ENCODE measurements around the gene GBGT1. TPM values are rescaled to one million over a fixed set of nuclear protein-coding genes. Genes with fewer than 3 reads are reported as not detected.

The GBGT1 gene
- total and polyA plus RNA-seq, 2 donors (not counting 1 experiment from before 2014, with no cell fraction given) = 2.6 to 4.1 TPM

GRCh38 chr9:133153227-133154096 is 10.3 kb downstream of the GBGT1 start:
- Histone ChIP-seq H3K4me3 (replicated peaks in 1 of 4; ENCODE audit: control extremely low read depth in 1 of 4, insufficient read depth in 1 of 4, low read depth in 3 of 4, low read length in 4 of 4) (no peak overlapping the region), H3K27ac (ENCODE audit: insufficient read depth, low read length) (no peak overlapping the region), H2AFZ (ENCODE audit: low read length) (no peak overlapping the region), H3K36me3 (ENCODE audit: control insufficient read depth, insufficient read depth, low read length) (no peaks in the 10 kb centered on the region), H3K79me2 (ENCODE audit: control insufficient read depth, insufficient read depth, low read length) (no peaks in the 10 kb centered on the region), H3K9ac (ENCODE audit: insufficient read depth, low read length) (no peak overlapping the region), H3K4me2 (ENCODE audit: extremely low read depth, insufficient read depth, low read length) (no peak overlapping the region), H3K27me3 (ENCODE audit: control insufficient read depth, insufficient read depth, low read length) (no peaks in the 10 kb centered on the region), H4K20me1 (ENCODE audit: control insufficient read depth, extremely low read depth, insufficient read depth, low read length) (no peaks in the 10 kb centered on the region), H3K9me3 (ENCODE audit: control insufficient read depth, insufficient read depth, low read depth, low read length) (no peaks in the 10 kb centered on the region), H3K4me1 (ENCODE audit: control insufficient read depth, extremely low read depth, insufficient read depth, low read length) (no peaks in the 10 kb centered on the region)
- TF ChIP-seq EZH2 (IDR thresholded peaks at IDR 0.05; ENCODE audit: low read length, missing control alignments) = no peak
- TF ChIP-seq CTCF (conservative IDR thresholded peaks at IDR 0.05 in 1 of 2, IDR thresholded peaks at IDR 0.05 in 1 of 2; ENCODE audit: low read depth in 1 of 2, low read length in 2 of 2) = no peak
- DNase-seq (ENCODE audit: low read depth in 2 of 2) = no peak

GRCh38 chr9:133151601-133152525 is 11.9 kb downstream of the GBGT1 start:
- Histone ChIP-seq H2AFZ (ENCODE audit: low read length) (no peak overlapping the region), H3K4me3 (replicated peaks in 1 of 4; ENCODE audit: control extremely low read depth in 1 of 4, insufficient read depth in 1 of 4, low read depth in 3 of 4, low read length in 4 of 4) (no peak overlapping the region), H3K9me3 (ENCODE audit: control insufficient read depth, insufficient read depth, low read depth, low read length) (no peaks in the 10 kb centered on the region), H3K4me1 (ENCODE audit: control insufficient read depth, extremely low read depth, insufficient read depth, low read length) (peaks cover 5% of the 10 kb centered on the region), H3K9ac (ENCODE audit: insufficient read depth, low read length) (no peak overlapping the region), H3K27ac (ENCODE audit: insufficient read depth, low read length) (no peak overlapping the region), H4K20me1 (ENCODE audit: control insufficient read depth, extremely low read depth, insufficient read depth, low read length) (no peaks in the 10 kb centered on the region), H3K36me3 (ENCODE audit: control insufficient read depth, insufficient read depth, low read length) (no peaks in the 10 kb centered on the region), H3K79me2 (ENCODE audit: control insufficient read depth, insufficient read depth, low read length) (no peaks in the 10 kb centered on the region), H3K27me3 (ENCODE audit: control insufficient read depth, insufficient read depth, low read length) (no peaks in the 10 kb centered on the region), H3K4me2 (ENCODE audit: extremely low read depth, insufficient read depth, low read length) (no peak overlapping the region)
- TF ChIP-seq CTCF (conservative IDR thresholded peaks at IDR 0.05 in 1 of 2, IDR thresholded peaks at IDR 0.05 in 1 of 2; ENCODE audit: low read depth in 1 of 2, low read length in 2 of 2) (no peak), EZH2 (IDR thresholded peaks at IDR 0.05; ENCODE audit: low read length, missing control alignments) (no peak)
- DNase-seq (ENCODE audit: low read depth in 2 of 2) = no peak

GRCh38 chr9:133151041-133151440 is 12.7 kb downstream of the GBGT1 start:
- H3K9ac ChIP-seq (ENCODE audit: insufficient read depth, low read length) = no peak overlapping the region
- H3K79me2 ChIP-seq (ENCODE audit: control insufficient read depth, insufficient read depth, low read length) = no peaks in the 10 kb centered on the region
- DNase-seq (ENCODE audit: low read depth in 2 of 2) = no peak
- no peak overlapping the region for H2AFZ ChIP-seq (ENCODE audit: low read length)
- H3K4me3 ChIP-seq (replicated peaks in 1 of 4; ENCODE audit: control extremely low read depth in 1 of 4, insufficient read depth in 1 of 4, low read depth in 3 of 4, low read length in 4 of 4) = no peak overlapping the region
- TF ChIP-seq CTCF (conservative IDR thresholded peaks at IDR 0.05 in 1 of 2, IDR thresholded peaks at IDR 0.05 in 1 of 2; ENCODE audit: low read depth in 1 of 2, low read length in 2 of 2) = no peak
- no peak overlapping the region for H3K27ac ChIP-seq (ENCODE audit: insufficient read depth, low read length)
- H3K9me3 ChIP-seq (ENCODE audit: control insufficient read depth, insufficient read depth, low read depth, low read length) = no peaks in the 10 kb centered on the region
- H4K20me1 ChIP-seq (ENCODE audit: control insufficient read depth, extremely low read depth, insufficient read depth, low read length) = no peaks in the 10 kb centered on the region
- no peaks in the 10 kb centered on the region for H3K36me3 ChIP-seq (ENCODE audit: control insufficient read depth, insufficient read depth, low read length)
- no peak overlapping the region for H3K4me2 ChIP-seq (ENCODE audit: extremely low read depth, insufficient read depth, low read length)
- no peaks in the 10 kb centered on the region for H3K27me3 ChIP-seq (ENCODE audit: control insufficient read depth, insufficient read depth, low read length)
- H3K4me1 ChIP-seq (ENCODE audit: control insufficient read depth, extremely low read depth, insufficient read depth, low read length) = peaks cover 5% of the 10 kb centered on the region

Data from fibroblast of lung (primary cell).